WERI-Rb-1 (cell line): ENCODE results near the gene ZFP62.
"Not testable (repeated sequence)": the region's sequence is repeated elsewhere in the genome, so short reads cannot be mapped to it uniquely, and the experiment has no call there.

Source experiments
- DNase-seq: peaks from one replicate; pipeline ENCODE4 v3.0.0-alpha.2; 2020
- H3K27ac ChIP-seq: fragments of 250-450 bp; sonication (Bioruptor Pico); 2 replicates; pipeline ENCODE4 v1.5.1; 2020; ENCODE audit warnings: mild to moderate bottlenecking, moderate library complexity
- H3K27me3 ChIP-seq: fragments of 250-450 bp; sonication (Bioruptor Pico); 2 replicates; pipeline ENCODE4 v1.5.1; 2021; ENCODE audit warnings: mild to moderate bottlenecking, low read depth, moderate library complexity; ENCODE audit not compliant: insufficient read depth, severe bottlenecking
- H3K36me3 ChIP-seq: fragments of 250-450 bp; sonication (Bioruptor Pico); 2 replicates; pipeline ENCODE4 v1.5.1; 2020; ENCODE audit warnings: mild to moderate bottlenecking, moderate library complexity
- H3K4me3 ChIP-seq: 2 replicates; pipeline ENCODE4 v1.5.1; 2011; ENCODE audit warnings: low read depth, mild to moderate bottlenecking, control low read depth, low read length
- H3K9me3 ChIP-seq: fragments of 250-450 bp; sonication (Bioruptor Pico); 2 replicates; pipeline ENCODE4 v1.5.1; 2021; ENCODE audit warnings: mild to moderate bottlenecking, moderate library complexity; ENCODE audit not compliant: severe bottlenecking
- CTCF ChIP-seq: IDR thresholded peaks from 2 replicates; pipeline ENCODE4 v1.5.1; 2011; ENCODE audit warnings: low read depth, mild to moderate bottlenecking, control low read depth, inconsistent platforms, low read length

Gene ZFP62

GRCh38 chr5:180908400-180908799 is 47.3 kb upstream of the ZFP62 start:
- no peak for DNase-seq
- TF ChIP-seq CTCF = no peak
- no peaks in the 10 kb centered on the region for H3K9me3 ChIP-seq
- H3K27me3 ChIP-seq = peaks cover 13% of the 10 kb centered on the region
- no peaks in the 10 kb centered on the region for H3K36me3 ChIP-seq
- no peak overlapping the region for H3K27ac ChIP-seq
- H3K4me3 ChIP-seq = no peak overlapping the region

GRCh38 chr5:180901319-180902009 is 40.4 kb upstream of the ZFP62 start:
- TF ChIP-seq CTCF = no peak
- Histone ChIP-seq H3K27me3 (no peaks in the 10 kb centered on the region), H3K36me3 (no peaks in the 10 kb centered on the region), H3K4me3 (no peak overlapping the region), H3K27ac (no peak overlapping the region), H3K9me3 (no peaks in the 10 kb centered on the region)
- no peak for DNase-seq

- Histone ChIP-seq H3K27ac (no peak overlapping the region), H3K4me3 (no peak overlapping the region), H3K27me3 (no peaks in the 10 kb centered on the region), H3K9me3 (no peaks in the 10 kb centered on the region), H3K36me3 (no peaks in the 10 kb centered on the region)
- DNase-seq = no peak
- TF ChIP-seq CTCF = no peak
Observed at GRCh38 chr5:180900178-180900577, 39.1 kb upstream of the ZFP62 start.

GRCh38 chr5:180898621-180899246 is 37.7 kb upstream of the ZFP62 start, which contains the start of gene BTNL8:
Gene BTNL8 (plus strand): TSS chr5:180899159. CDS start chr5:180899311, 152 bp downstream.
- no peak for TF ChIP-seq CTCF

GRCh38 chr5:180895330-180895729 is 34.3 kb upstream of the ZFP62 start:
- DNase-seq, H3K36me3 ChIP-seq, H3K9me3 ChIP-seq, H3K27ac ChIP-seq, H3K4me3 ChIP-seq, H3K27me3 ChIP-seq: not testable (repeated sequence)

More at GRCh38 chr5:180898621-180899246, 37.7 kb upstream of the ZFP62 start, which contains the start of gene BTNL8:
- no peaks in the 10 kb centered on the region for H3K27me3 ChIP-seq
- no peaks in the 10 kb centered on the region for H3K9me3 ChIP-seq
- no peaks in the 10 kb centered on the region for H3K36me3 ChIP-seq
- no peak within 1 kb of the TSS for H3K27ac ChIP-seq
- no peak for DNase-seq
- H3K4me3 ChIP-seq = no peak within 1 kb of the TSS

GRCh38 chr5:180889381-180889780 is 28.3 kb upstream of the ZFP62 start:
- DNase-seq = no peak
- TF ChIP-seq CTCF = no peak
- no peak overlapping the region for H3K27ac ChIP-seq
- no peaks in the 10 kb centered on the region for H3K36me3 ChIP-seq
- peaks cover 6% of the 10 kb centered on the region for H3K27me3 ChIP-seq
- no peak overlapping the region for H3K4me3 ChIP-seq
- H3K9me3 ChIP-seq = no peaks in the 10 kb centered on the region

- not testable (repeated sequence) for H3K4me3 ChIP-seq, H3K36me3 ChIP-seq, H3K9me3 ChIP-seq, H3K27ac ChIP-seq, DNase-seq, H3K27me3 ChIP-seq
Observed at GRCh38 chr5:180885845-180886529, 24.9 kb upstream of the ZFP62 start.
